Measurements from ENCODE around the gene CFAP69.

DNA sequence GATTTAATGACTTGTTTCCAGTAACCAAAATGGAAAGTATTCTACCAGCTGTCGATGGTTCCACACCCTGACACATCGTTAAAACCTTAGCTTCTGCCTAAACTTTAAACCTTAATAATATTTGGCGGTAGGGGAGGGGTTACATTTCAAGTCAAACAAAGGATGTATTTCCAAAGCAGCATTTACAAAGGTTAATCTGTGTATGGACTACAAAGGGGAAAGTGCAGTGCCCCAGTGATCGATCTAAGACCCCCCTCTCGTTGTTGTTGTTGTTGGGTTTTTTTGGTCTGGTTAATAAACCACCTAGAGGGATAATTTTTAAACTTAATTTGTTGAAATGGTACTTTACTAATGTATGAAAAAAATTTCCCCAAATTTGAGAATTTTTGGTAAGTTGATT is 34.5 kb upstream of the CFAP69 start:
- TF ChIP-seq, protein P1, sequence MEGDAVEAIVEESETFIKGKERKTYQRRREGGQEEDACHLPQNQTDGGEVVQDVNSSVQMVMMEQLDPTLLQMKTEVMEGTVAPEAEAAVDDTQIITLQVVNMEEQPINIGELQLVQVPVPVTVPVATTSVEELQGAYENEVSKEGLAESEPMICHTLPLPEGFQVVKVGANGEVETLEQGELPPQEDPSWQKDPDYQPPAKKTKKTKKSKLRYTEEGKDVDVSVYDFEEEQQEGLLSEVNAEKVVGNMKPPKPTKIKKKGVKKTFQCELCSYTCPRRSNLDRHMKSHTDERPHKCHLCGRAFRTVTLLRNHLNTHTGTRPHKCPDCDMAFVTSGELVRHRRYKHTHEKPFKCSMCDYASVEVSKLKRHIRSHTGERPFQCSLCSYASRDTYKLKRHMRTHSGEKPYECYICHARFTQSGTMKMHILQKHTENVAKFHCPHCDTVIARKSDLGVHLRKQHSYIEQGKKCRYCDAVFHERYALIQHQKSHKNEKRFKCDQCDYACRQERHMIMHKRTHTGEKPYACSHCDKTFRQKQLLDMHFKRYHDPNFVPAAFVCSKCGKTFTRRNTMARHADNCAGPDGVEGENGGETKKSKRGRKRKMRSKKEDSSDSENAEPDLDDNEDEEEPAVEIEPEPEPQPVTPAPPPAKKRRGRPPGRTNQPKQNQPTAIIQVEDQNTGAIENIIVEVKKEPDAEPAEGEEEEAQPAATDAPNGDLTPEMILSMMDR (IDR thresholded peaks at IDR 0.05), result no peak
- TF ChIP-seq POLR2A (IDR thresholded peaks at IDR 0.05; ENCODE audit: low read depth), result no peak

All from esophagus muscularis mucosa (tissue), 3 donors.